GM19099 (cell line): ENCODE measurements around the gene AFG1L.

Experiments used
- POLR2A ChIP-seq: IDR thresholded peaks from 3 replicates; pipeline ENCODE4 v1.6.1; 2011; ENCODE audit warnings: low read depth; ENCODE audit not compliant: insufficient read length; ENCODE audit errors: extremely low read depth

Gene AFG1L

DNA sequence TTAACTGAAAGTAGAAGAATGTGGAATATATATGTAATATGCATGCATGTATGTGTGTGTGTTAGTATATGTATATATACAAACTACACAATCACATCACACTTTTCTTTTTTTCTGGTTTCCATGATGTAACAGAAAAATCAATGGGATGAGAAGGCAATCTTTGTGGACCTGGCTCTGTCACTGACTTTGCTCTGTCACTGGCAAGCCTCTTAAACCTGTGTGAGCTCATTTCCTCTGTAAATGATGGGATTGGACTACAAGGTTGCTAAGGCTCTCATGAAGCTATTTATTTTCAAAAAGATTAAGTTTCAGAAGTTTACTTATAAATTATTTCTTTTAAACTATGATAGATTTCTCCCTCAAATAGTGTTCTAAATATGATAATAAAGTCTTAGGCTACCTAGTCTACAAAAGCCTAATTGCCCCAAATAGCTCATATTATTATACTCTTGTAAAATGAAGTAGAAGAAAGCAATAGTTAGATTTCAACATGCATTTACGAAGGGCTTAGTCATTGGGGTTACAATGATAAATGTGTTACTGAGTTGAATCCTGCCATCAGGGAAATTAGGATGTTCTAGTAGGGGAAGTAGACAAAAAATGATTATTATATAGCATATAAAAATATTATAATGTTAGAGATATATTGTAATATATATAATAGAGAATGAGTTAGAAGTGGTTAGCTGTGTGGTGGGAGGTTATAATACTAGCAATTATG lies 129.3 kb downstream of the AFG1L start:
- TF ChIP-seq POLR2A: no peak

- no peak for TF ChIP-seq POLR2A
Measured at GRCh38 chr6:108425428-108425827, 130.6 kb downstream of the AFG1L start.

DNA sequence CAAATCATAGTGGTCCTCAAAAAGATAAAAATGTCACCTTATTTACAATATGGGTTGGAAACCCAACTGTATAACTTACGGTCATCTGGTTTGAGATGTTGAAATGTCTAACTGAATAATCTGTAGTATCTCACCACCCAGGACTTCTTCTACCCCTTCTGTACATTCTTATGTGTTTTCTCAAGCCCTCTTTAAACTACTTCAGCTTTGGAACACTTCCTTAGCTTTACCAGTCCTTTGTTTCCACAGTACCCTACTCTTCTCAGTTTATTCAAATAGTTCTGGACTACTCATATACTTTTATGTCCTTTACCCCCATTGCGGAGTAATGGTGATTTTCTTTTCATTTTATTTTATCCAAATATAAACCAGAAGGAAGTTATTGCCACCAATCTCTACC lies 137.3 kb downstream of the AFG1L start:
- no peak for TF ChIP-seq POLR2A

- no peak for TF ChIP-seq POLR2A
Measured at GRCh38 chr6:108432792-108433191, 137.9 kb downstream of the AFG1L start.

GRCh38 chr6:108434222-108434621 lies 139.4 kb downstream of the AFG1L start:
- no peak for TF ChIP-seq POLR2A

GRCh38 chr6:108435391-108435790 lies 140.5 kb downstream of the AFG1L start:
- no peak for TF ChIP-seq POLR2A

DNA sequence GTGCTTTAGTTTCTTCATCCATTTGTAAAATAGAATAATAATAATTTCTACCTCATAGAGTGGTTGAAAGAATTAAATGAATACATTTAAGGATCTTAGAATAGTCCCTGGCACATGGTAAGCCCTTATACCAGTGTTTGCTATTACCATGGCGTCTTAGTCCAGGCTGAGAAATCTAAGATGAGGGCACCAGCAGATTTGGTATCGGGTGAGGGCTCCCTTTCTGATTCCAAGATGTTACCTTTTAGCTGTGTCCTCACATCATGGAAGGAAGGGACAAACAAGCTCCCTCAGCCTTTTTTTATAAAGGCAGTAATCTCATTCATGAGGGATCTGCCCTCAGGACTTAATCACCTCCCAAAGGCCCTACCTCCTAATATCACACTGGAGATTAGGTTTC lies 141.9 kb downstream of the AFG1L start:
- TF ChIP-seq POLR2A: no peak

DNA sequence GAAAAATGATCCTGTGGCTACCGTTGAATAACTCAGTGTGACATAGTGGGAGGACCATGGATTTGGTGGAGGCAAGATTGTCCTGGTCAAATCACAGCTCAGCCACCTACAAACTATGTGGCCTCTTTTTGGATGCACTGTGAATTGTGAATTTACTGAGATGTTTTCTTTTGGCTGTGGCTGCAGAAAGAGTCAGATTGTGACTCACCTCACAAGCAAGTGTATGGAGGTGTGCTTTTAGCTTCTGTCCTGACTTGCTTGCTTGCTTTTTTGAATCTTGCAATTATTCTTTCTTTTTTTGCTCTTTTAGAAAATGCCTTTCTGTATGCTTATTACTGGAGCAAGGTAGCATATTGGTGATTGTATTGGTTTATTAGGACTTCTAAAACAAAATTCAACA lies 143.0 kb downstream of the AFG1L start:
- no peak for TF ChIP-seq POLR2A

GRCh38 chr6:108438918-108439317 lies 144.1 kb downstream of the AFG1L start:
- no peak for TF ChIP-seq POLR2A

DNA sequence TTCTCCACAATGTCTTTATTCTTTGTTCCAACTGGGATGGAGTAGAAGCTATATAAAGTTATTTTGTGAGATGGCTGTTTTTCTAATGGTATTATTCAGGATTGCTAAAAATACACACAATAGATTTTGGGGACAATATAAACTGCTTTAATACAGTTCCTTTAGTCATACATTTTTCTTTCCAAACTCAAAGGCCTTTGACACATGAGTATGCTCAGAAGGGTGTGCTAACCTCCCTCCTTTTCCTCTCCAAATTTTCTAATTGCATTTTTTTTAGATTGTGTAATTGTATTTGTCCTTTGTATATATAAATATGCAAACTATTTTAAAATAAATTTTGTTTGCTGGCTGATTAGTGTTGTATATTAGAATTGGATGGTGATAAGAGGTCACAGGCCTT lies 146.3 kb downstream of the AFG1L start:
- TF ChIP-seq POLR2A: no peak

DNA sequence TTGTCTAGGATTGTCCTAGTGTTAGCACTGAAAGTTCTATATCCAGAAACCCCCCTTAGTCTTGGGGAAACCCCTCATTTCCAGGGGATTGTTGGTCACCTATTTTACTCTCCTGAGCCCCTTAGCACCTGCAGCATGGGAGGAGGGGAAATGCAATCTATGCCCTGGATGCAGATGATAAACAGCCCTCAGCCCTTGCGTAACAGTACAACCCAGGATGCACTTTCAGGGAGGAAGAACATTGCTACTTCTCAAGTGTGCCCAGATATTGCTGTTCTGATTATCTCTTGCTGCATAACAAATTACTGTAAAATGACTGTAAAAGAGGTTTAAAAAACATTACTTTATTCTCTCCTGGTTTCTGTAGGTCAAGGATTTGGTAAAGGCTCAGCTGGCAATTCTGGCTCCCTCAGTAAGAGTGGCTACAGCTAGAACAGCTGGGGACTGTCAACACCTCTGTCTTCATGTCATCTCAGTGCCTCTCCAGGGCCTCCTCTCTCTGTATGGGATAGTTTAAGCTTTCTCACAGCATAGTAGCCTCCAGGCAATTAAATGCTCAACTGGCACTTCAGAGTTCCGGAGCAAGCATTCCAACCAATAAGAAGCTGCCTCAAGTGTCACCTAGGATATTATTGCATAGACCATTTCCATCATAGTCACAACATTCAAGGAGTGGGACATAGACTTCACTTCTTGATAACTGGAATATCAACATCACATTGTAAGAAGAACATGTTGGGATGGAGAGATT lies 148.1 kb downstream of the AFG1L start:
- no peak for TF ChIP-seq POLR2A

DNA sequence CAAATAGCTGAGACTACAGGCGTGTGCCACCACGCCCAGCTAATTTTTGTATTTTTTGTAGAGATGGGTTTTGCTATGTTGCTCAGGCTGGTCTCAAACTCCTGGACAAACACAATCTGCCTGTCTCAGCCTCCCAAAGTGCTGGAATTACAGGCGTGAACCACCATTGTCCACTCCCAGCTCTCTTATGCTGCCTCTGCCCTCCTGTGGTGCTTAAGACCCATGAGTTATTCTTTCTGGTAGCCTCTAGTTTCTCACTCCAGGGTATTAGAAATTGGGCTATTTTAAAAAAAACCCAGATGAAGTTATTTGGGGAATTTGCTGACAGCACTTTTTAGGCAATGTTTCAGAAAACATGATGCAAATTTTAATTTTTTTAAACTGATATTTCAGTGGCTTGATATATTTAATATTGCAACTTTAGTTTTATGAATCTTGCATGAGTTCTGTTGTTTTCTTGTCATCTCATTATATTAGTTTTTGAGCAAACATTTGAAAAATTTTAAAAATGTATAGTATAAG lies 151.8 kb downstream of the AFG1L start:
- no peak for TF ChIP-seq POLR2A

- no peak for TF ChIP-seq POLR2A
Measured at GRCh38 chr6:108448481-108448880, 153.6 kb downstream of the AFG1L start.

- TF ChIP-seq POLR2A: no peak
Measured at GRCh38 chr6:108451816-108452215, 157.0 kb downstream of the AFG1L start.

GRCh38 chr6:108452711-108453195 lies 157.9 kb downstream of the AFG1L start:
- TF ChIP-seq POLR2A: no peak
